ENCODE measurements around the gene SPARC.

Gene SPARC

GRCh38 chr5:151620461-151620840 lies 66.3 kb downstream of the SPARC start:
- no peak for DNase-seq (ENCODE audit: low spot score)

- DNase-seq (ENCODE audit: low spot score) = peak; percentile 77
Observed at GRCh38 chr5:151619812-151620460, 66.8 kb downstream of the SPARC start.

- no peak for DNase-seq (ENCODE audit: low spot score)
Observed at GRCh38 chr5:151618907-151619306, 67.8 kb downstream of the SPARC start.

GRCh38 chr5:151617841-151618710 lies 68.6 kb downstream of the SPARC start:
- no peak for DNase-seq (ENCODE audit: low spot score)

GRCh38 chr5:151617383-151617840 lies 69.3 kb downstream of the SPARC start:
- no peak for DNase-seq (ENCODE audit: low spot score)

GRCh38 chr5:151615431-151615830 lies 71.3 kb downstream of the SPARC start:
- no peak for DNase-seq (ENCODE audit: low spot score)

- no peak for DNase-seq (ENCODE audit: low spot score)
Observed at GRCh38 chr5:151614565-151614964, 72.2 kb downstream of the SPARC start.

GRCh38 chr5:151612689-151613427 lies 73.9 kb downstream of the SPARC start:
- no peak for DNase-seq (ENCODE audit: low spot score)

- no peak for DNase-seq (ENCODE audit: low spot score)
Observed at GRCh38 chr5:151611127-151611775, 75.5 kb downstream of the SPARC start.

All from ecto neural progenitor cell (in vitro differentiated cells).